Body of pancreas (tissue), 4 donors: ENCODE results near the gene PLCH1. TPM values are rescaled to one million over a fixed set of nuclear protein-coding genes. Genes with fewer than 3 reads are reported as not detected.

Source experiments
- ATAC-seq: fragments of 150-250 bp; one replicate; pipeline ENCODE4 v1.9.1; 2016
- DNase-seq, 4 donors: peaks; one replicate each; pipeline ENCODE4 v3.0.0-alpha.2; 2019
- H3K27ac ChIP-seq, 4 donors: fragments of 200-600 bp; sonication (generic); 1 replicate in 3 of 4; 2 replicates in 1 of 4; pipeline versions ENCODE4 v1.5.1 to v1.6.1; 2016 to 2019; ENCODE audit warnings: mild to moderate bottlenecking in 1 of 4, mixed read lengths in 1 of 4, moderate library complexity in 1 of 4
- H3K27me3 ChIP-seq, 2 donors: fragments of 200-600 bp; sonication (generic); one replicate each; pipeline ENCODE4 v1.6.0; 2016; ENCODE audit warnings: mild to moderate bottlenecking in 1 of 2
- H3K36me3 ChIP-seq, 2 donors: fragments of 200-600 bp; sonication (generic); replicated peaks in 1 of 2; 2 replicates each; pipeline ENCODE4 v1.5.1; 2016; ENCODE audit warnings: low read depth in 2 of 2; ENCODE audit not compliant: insufficient read depth in 1 of 2
- H3K4me1 ChIP-seq: fragments of 200-600 bp; sonication (generic); one replicate; pipeline ENCODE4 v1.6.0; 2016
- H3K4me3 ChIP-seq, 2 donors: fragments of 200-600 bp; sonication (generic); 1 replicate in 1 of 2; 2 replicates in 1 of 2; pipeline ENCODE4 v1.5.1; 2016 to 2019
- H3K9me3 ChIP-seq, 3 donors: fragments of 200-600 bp; sonication (generic); 1 replicate in 2 of 3; 2 replicates in 1 of 3; pipeline ENCODE4 v1.5.1; 2016
- POLR2A ChIP-seq, 3 donors: fragments of 450-650 bp; IDR thresholded peaks; one replicate each; pipeline ENCODE4 v1.6.1; 2016; ENCODE audit warnings: antibody characterized with exemption in 3 of 3, mild to moderate bottlenecking in 2 of 3
- WGBS, 2 donors: methylation state at CpG; one replicate each; pipeline ENCODE4 v1.1.5; 2017; 5-methylcytosine and 5-hydroxymethylcytosine counted together
- intact Hi-C: fragments of 100-400 bp; cut with DNase I; formaldehyde crosslinking; loops from one replicate; pipeline ENCODE4 v1.15.1; 2023
- total RNA-seq, 2 donors: library from RNA; depleted of rRNA; stranded (reverse); fragments of >200 nt; gene quantifications; one replicate each; pipeline ENCODE4 v1.1.0, GENCODE V29; 2016
- TF ChIP-seq, protein P1 (sequence below), 7 experiments: fragments of 450-650 bp in 4 of 7; fragments of 200-600 bp in 3 of 7; sonication (generic) in 3 of 7; IDR thresholded peaks; one replicate each; pipeline ENCODE4 v1.5.1; 2016 to 2019; ENCODE audit warnings: antibody characterized with exemption in 7 of 7

The PLCH1 gene
- total RNA-seq, 2 donors from 2014 or later = 3.0 to 5.2 TPM

DNA sequence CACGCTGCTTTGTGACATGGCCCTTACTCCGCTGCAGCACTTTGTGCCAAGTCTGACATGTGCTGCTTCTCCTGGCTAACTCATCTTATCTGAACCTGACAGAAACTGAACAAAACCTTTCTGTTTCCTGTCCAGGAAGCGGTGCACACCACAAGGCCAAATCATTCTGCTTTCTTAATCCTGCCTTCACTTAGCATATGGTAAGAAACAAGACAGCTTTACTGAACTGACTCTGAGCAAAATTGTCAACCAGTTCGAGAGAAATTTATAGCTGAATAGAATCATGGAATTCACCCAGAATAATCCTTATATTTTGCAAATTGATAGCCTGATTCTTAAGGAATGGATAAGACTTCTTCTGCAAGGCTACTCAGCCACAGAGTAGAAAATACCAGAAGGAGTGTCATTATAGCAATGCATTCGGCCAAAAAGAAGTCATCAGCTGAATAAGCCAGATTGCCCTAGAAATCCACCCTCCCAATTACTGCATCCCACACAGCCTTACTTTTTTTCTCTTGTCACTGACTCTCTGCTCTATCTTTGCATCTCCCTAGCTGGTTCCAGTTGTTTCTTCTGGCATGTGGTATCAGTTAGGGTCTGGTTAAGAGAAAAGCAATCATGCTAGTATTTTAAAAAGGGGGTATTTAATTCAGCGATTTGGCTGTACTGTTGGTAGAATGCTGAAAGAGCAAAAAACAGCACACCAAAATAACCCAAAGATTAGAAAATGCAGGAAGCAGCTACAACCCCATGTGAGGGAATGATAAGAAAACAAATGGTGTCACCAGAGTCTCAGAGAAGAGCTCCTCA, 409.8 kb downstream of the PLCH1 start:
- H3K4me3 ChIP-seq = no peak overlapping the region
- TF ChIP-seq, protein P1, sequence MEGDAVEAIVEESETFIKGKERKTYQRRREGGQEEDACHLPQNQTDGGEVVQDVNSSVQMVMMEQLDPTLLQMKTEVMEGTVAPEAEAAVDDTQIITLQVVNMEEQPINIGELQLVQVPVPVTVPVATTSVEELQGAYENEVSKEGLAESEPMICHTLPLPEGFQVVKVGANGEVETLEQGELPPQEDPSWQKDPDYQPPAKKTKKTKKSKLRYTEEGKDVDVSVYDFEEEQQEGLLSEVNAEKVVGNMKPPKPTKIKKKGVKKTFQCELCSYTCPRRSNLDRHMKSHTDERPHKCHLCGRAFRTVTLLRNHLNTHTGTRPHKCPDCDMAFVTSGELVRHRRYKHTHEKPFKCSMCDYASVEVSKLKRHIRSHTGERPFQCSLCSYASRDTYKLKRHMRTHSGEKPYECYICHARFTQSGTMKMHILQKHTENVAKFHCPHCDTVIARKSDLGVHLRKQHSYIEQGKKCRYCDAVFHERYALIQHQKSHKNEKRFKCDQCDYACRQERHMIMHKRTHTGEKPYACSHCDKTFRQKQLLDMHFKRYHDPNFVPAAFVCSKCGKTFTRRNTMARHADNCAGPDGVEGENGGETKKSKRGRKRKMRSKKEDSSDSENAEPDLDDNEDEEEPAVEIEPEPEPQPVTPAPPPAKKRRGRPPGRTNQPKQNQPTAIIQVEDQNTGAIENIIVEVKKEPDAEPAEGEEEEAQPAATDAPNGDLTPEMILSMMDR (IDR thresholded peaks at IDR 0.05) = no peak
- TF ChIP-seq POLR2A (IDR thresholded peaks at IDR 0.05) = no peak
- DNase-seq (peak in 1 of 4 donors; percentile 10), ATAC-seq (no peak)
- H3K27me3 ChIP-seq = no peaks in the 10 kb centered on the region
- H3K36me3 ChIP-seq = no peaks in the 10 kb centered on the region
- no peaks in the 10 kb centered on the region for H3K9me3 ChIP-seq
- H3K4me1 ChIP-seq = no peaks in the 10 kb centered on the region
- 39 to 56% methylated on average over 6 of the region's 6 CpGs for WGBS, 2 donors
- intact Hi-C loops = no loop called here
- H3K27ac ChIP-seq = no peak overlapping the region

DNA sequence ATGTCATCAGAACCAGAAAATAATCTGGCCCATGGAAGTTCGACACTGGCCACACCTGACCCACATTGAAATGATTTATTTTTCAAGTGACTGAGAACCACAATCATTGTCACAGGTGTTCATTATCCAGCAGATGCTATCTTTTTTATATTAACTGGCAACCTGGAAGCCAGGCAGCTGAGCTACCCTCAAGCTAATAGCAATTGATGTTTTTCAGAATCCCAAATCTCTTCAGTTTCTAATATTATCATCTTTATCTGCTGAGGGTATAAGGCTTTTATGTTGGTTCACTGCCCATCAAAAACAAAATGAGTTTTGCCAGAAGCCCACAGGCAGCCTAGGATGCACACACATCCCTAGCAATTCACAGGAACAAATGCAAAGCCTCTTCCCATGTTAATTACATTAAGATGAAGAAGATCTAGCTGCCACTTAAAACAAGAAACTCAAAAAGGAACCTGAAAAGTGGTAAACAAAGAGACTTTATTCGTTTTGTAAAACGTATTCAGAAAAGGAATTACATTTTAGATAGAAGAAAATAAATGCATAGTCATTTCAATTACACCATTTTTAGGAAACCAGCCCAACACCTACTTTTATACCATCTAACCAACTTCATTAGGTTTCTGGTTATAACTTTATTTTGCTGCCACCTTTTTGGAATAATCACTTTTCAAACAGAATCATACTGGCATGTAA, 410.5 kb downstream of the PLCH1 start:
- ATAC-seq = no peak
- Histone ChIP-seq H3K27ac (no peak overlapping the region), H3K9me3 (no peaks in the 10 kb centered on the region), H3K4me1 (no peaks in the 10 kb centered on the region), H3K4me3 (no peak overlapping the region), H3K27me3 (no peaks in the 10 kb centered on the region), H3K36me3 (no peaks in the 10 kb centered on the region)
- 46 to 49% methylated on average over 3 of the region's 3 CpGs for WGBS, 2 donors
- DNase-seq = no peak
- intact Hi-C loops = no loop called here
- TF ChIP-seq POLR2A (IDR thresholded peaks at IDR 0.05) = no peak
- TF ChIP-seq, protein P1 (IDR thresholded peaks at IDR 0.05) = no peak

DNA sequence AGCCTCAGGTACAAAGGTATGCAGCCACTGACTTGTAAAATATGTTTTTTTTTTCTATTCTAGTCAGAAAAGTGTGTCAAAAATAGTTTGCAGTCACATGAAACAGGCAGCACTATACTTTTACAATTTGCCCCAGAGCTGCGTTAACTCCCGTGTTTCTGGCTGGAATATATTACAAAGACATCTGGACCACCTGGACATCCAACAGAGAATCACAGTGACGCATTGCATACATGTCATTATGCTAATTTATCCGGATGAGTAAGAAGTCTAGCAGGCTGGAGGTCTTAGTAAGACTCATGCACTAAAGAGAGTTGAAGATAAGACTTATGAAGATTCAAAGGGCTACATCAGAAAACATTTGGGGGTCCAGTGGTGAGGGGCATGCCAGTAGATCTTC, 412.2 kb downstream of the PLCH1 start:
- Histone ChIP-seq H3K27ac (no peak overlapping the region), H3K4me1 (no peaks in the 10 kb centered on the region), H3K27me3 (no peaks in the 10 kb centered on the region), H3K4me3 (no peak overlapping the region), H3K9me3 (no peaks in the 10 kb centered on the region), H3K36me3 (no peaks in the 10 kb centered on the region)
- DNase-seq = no peak
- 68 to 74% methylated on average over 4 of the region's 4 CpGs for WGBS, 2 donors
- intact Hi-C loops = no loop called here
- no peak for TF ChIP-seq POLR2A (IDR thresholded peaks at IDR 0.05)
- TF ChIP-seq, protein P1 (IDR thresholded peaks at IDR 0.05) = no peak
- ATAC-seq = no peak

DNA sequence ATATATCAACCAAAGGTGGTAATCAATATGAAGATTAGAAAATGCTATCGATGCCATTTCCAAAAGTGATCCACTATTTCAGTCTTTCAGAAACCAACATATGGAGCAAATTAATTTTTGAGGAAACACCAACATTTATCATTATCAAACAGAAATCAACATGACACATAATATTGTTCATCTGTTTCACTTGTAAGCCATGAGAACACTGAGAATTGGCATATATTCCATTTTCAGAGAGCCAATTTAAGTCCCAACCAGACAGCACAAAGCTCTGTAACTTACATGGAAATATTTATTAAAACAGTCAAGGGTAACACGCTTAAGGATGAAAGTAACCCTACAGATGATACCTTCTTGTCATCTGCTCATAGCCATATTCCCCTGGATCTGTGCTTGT, 413.8 kb downstream of the PLCH1 start:
- TF ChIP-seq, protein P1 (IDR thresholded peaks at IDR 0.05) = no peak
- TF ChIP-seq POLR2A (IDR thresholded peaks at IDR 0.05) = no peak
- H3K27me3 ChIP-seq = no peaks in the 10 kb centered on the region
- DNase-seq (no peak), ATAC-seq (no peak)
- no peaks in the 10 kb centered on the region for H3K9me3 ChIP-seq
- no peak overlapping the region for H3K27ac ChIP-seq
- no peaks in the 10 kb centered on the region for H3K4me1 ChIP-seq
- WGBS, 2 donors = 85 to 90% methylated on average over 2 of the region's 2 CpGs
- intact Hi-C loops = no loop called here
- H3K4me3 ChIP-seq = no peak overlapping the region
- no peaks in the 10 kb centered on the region for H3K36me3 ChIP-seq
